WTC11 (cell line): Measurements from ENCODE around the gene FMN2. TPM values are rescaled to one million over a fixed set of nuclear protein-coding genes. Genes with fewer than 3 reads are reported as not detected.

Source experiments
- ATAC-seq: fragments of 200-7000 bp; cut with Tn5 transposase; 2 replicates; pipeline ENCODE4 v1.10.0; 2021; ENCODE audit warnings: mild to moderate bottlenecking, moderate library complexity
- CTCF ChIA-PET: fragments of 300-600 bp; sonication (Branson Sonifier 250); formaldehyde crosslinking; loops from one replicate; lab custom pipeline; 2021; ENCODE audit warnings: antibody characterized with exemption; lab: Charles Lee
- POLR2A ChIA-PET: fragments of 350-600 bp; sonication (Branson Sonifier 250); formaldehyde crosslinking; loops from one replicate; lab custom pipeline; 2021; ENCODE audit warnings: antibody characterized with exemption; lab: Charles Lee
- DNase-seq: peaks from one replicate; pipeline ENCODE4 v3.0.0; 2021; ENCODE audit warnings: low spot score
- H3K27ac Mint-ChIP-seq: 2 replicates; pipeline ENCODE4 v1.8.0; 2021; ENCODE audit warnings: mixed read lengths
- H3K27me3 Mint-ChIP-seq: 2 replicates; pipeline ENCODE4 v1.8.0; 2021; ENCODE audit warnings: low read depth, mild to moderate bottlenecking, moderate library complexity, mixed read lengths
- H3K36me3 Mint-ChIP-seq: 2 replicates; pipeline ENCODE4 v1.8.0; 2021; ENCODE audit warnings: mixed read lengths
- H3K4me1 Mint-ChIP-seq: 2 replicates; pipeline ENCODE4 v1.8.0; 2022; ENCODE audit warnings: mixed read lengths
- H3K4me3 Mint-ChIP-seq: 2 replicates; pipeline ENCODE4 v1.8.0; 2021; ENCODE audit warnings: mild to moderate bottlenecking, moderate library complexity, mixed read lengths
- H3K9me3 Mint-ChIP-seq: 2 replicates; pipeline ENCODE4 v1.8.0; 2021; ENCODE audit warnings: mixed read lengths
- EMX1 ChIP-seq: fragments of 250-450 bp; sonication (Bioruptor Pico); IDR thresholded peaks from 2 replicates; pipeline ENCODE4 v1.8.0; 2021; ENCODE audit warnings: mild to moderate bottlenecking
- ESRRA ChIP-seq: sonication (generic); formaldehyde crosslinking; IDR thresholded peaks from 2 replicates; pipeline ENCODE4 v1.8.1; 2022; ENCODE audit warnings: mild to moderate bottlenecking, missing genetic modification reagents, borderline replicate concordance
- JUN ChIP-seq: sonication (generic); formaldehyde crosslinking; IDR thresholded peaks from 2 replicates; pipeline ENCODE4 v1.8.0; 2023; ENCODE audit warnings: mild to moderate bottlenecking, missing genetic modification reagents
- NR2C2 ChIP-seq: sonication (generic); formaldehyde crosslinking; IDR thresholded peaks from 2 replicates; pipeline ENCODE4 v1.8.0; 2022; ENCODE audit warnings: mild to moderate bottlenecking, missing genetic modification reagents
- OVOL2 ChIP-seq: fragments of 250-450 bp; sonication (Bioruptor Pico); IDR thresholded peaks from 2 replicates; pipeline ENCODE4 v1.9.0; 2021; ENCODE audit warnings: mild to moderate bottlenecking, borderline replicate concordance
- PRRX2 ChIP-seq: fragments of 250-450 bp; sonication (Bioruptor Pico); IDR thresholded peaks from 2 replicates; pipeline ENCODE4 v1.8.0; 2021; ENCODE audit warnings: mild to moderate bottlenecking
- RORB ChIP-seq: fragments of 250-450 bp; sonication (Bioruptor Pico); IDR thresholded peaks from 2 replicates; pipeline ENCODE4 v1.9.0; 2021; ENCODE audit warnings: mild to moderate bottlenecking
- USF2 ChIP-seq: sonication (generic); formaldehyde crosslinking; IDR thresholded peaks from 2 replicates; pipeline ENCODE4 v1.8.1; 2023; ENCODE audit warnings: mild to moderate bottlenecking, missing genetic modification reagents, moderate library complexity
- ZMAT4 ChIP-seq: fragments of 250-450 bp; sonication (Bioruptor Pico); IDR thresholded peaks from 2 replicates; pipeline ENCODE4 v1.9.0; 2021; ENCODE audit warnings: mild to moderate bottlenecking
- ZNF219 ChIP-seq: sonication (generic); formaldehyde crosslinking; IDR thresholded peaks from 2 replicates; pipeline ENCODE4 v1.8.0; 2023; ENCODE audit warnings: missing genetic modification reagents, mild to moderate bottlenecking, borderline replicate concordance
- ZNF671 ChIP-seq: fragments of 250-450 bp; sonication (Bioruptor Pico); IDR thresholded peaks from 2 replicates; pipeline ENCODE4 v1.8.0; 2021; ENCODE audit warnings: mild to moderate bottlenecking
- total RNA-seq: library from RNA; stranded (reverse); gene quantifications from 3 replicates; pipeline ENCODE4 v1.2.3, GENCODE V29; 2021
- TF ChIP-seq, protein P1 (sequence below): fragments of 250-450 bp; sonication (Bioruptor Pico); conservative IDR thresholded peaks from 2 replicates; pipeline ENCODE4 v1.9.0; 2021; ENCODE audit warnings: mild to moderate bottlenecking
- TF ChIP-seq, protein P2 (sequence below): fragments of 250-450 bp; sonication (Bioruptor Pico); IDR thresholded peaks from 2 replicates; pipeline ENCODE4 v1.9.0; 2021; ENCODE audit warnings: mild to moderate bottlenecking
- TF ChIP-seq, protein P3 (sequence below): fragments of 200-600 bp; IDR thresholded peaks from 2 replicates; pipeline ENCODE4 v1.8.0; 2022; ENCODE audit warnings: antibody characterized with exemption
- TF ChIP-seq, protein P4 (sequence below): fragments of 250-450 bp; sonication (Bioruptor Pico); IDR thresholded peaks from 2 replicates; pipeline ENCODE4 v2.1.2; 2022; ENCODE audit warnings: mild to moderate bottlenecking, moderate library complexity

The FMN2 gene
- total RNA-seq, 1 experiment from 2014 or later: 1.8 TPM

DNA sequence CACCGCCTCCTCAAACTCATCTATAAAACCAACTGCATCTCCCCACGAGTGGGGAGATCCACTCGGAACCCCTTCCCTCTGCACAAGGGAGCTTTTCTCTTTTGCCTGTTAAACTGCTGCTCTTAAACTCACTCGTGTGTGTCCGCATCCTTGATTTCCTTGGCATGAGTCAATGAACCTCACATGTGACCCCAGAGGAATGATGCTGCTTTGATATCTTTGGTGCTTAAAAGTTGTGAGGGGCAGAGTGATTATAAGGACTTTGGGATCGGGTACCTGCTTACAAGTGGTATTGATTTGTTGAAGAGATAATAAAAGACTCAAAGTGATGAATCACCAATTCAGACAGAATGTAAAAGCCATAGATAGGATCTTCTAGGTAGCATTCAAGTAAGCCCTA is 394.9 kb downstream of the FMN2 start (continued):
- no peak for TF ChIP-seq EMX1 (CRISPR knock-in tag)
- TF ChIP-seq, protein P1, sequence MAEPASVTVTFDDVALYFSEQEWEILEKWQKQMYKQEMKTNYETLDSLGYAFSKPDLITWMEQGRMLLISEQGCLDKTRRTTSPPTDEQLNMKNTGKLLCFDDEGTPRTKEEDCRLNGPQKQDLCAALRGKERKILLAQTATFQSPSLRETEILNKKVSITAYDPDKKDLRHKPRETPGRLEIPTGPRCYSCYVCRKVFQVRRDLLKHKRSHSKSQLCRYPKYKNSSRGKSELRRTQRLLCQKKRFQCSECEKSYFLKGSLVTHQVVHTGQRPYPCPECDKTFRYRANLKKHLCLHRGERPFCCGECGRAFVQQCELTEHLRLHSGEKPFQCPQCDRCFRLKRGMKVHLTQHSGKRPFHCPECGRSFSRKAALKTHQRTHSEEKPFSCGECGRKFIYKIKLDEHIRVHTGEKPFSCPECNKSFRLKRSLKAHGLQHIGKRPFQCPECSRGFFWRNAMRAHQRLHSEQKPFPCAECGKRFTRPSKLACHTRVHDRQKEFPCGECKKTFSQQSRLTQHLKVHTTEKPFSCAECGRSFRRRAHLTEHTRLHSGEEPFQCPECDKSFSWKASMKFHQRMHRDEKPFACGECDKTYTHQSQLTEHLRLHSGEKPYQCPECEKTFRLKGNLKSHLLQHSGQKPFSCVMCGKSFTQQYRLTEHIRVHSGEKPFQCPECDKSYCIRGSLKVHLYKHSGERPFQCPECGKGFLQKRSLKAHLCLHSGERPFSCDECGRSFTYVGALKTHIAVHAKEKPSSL (CRISPR knock-in tag): no peak

GRCh38 chr1:240487493-240487892 is 395.8 kb downstream of the FMN2 start:
- no peak for TF ChIP-seq ZNF671 (CRISPR knock-in tag)
- no peak for TF ChIP-seq JUN
- TF ChIP-seq USF2 (CRISPR knock-in tag): no peak
- TF ChIP-seq ESRRA (CRISPR knock-in tag): no peak
- TF ChIP-seq, all 79 proteins: peak for 0
- POLR2A ChIA-PET: no interaction called here
- no peaks in the 10 kb centered on the region for H3K9me3 Mint-ChIP-seq
- peaks cover 39% of the 10 kb centered on the region for H3K27me3 Mint-ChIP-seq
- no peak overlapping the region for H3K4me3 Mint-ChIP-seq
- no peaks in the 10 kb centered on the region for H3K36me3 Mint-ChIP-seq
- H3K27ac Mint-ChIP-seq: no peak overlapping the region
- DNase-seq (no peak), ATAC-seq (peak; percentile 69)
- CTCF ChIA-PET: interaction anchor here (1.1 to 1.7 kb wide), 4 partner anchors 22 to 203 kb away, joined by 3 to 10 read pairs (median 4); no protein-coding TSS in a partner anchor
- peaks cover 19% of the 10 kb centered on the region for H3K4me1 Mint-ChIP-seq

- ChIA-PET POLR2A (no interaction called here), CTCF (no interaction called here)
- TF ChIP-seq ZNF219 (CRISPR knock-in tag) (no peak), OVOL2 (CRISPR knock-in tag) (no peak), ESRRA (CRISPR knock-in tag) (no peak), PRRX2 (CRISPR knock-in tag) (no peak), NR2C2 (CRISPR knock-in tag) (no peak), RORB (CRISPR knock-in tag) (no peak), ZMAT4 (no peak)
- TF ChIP-seq, protein P2, sequence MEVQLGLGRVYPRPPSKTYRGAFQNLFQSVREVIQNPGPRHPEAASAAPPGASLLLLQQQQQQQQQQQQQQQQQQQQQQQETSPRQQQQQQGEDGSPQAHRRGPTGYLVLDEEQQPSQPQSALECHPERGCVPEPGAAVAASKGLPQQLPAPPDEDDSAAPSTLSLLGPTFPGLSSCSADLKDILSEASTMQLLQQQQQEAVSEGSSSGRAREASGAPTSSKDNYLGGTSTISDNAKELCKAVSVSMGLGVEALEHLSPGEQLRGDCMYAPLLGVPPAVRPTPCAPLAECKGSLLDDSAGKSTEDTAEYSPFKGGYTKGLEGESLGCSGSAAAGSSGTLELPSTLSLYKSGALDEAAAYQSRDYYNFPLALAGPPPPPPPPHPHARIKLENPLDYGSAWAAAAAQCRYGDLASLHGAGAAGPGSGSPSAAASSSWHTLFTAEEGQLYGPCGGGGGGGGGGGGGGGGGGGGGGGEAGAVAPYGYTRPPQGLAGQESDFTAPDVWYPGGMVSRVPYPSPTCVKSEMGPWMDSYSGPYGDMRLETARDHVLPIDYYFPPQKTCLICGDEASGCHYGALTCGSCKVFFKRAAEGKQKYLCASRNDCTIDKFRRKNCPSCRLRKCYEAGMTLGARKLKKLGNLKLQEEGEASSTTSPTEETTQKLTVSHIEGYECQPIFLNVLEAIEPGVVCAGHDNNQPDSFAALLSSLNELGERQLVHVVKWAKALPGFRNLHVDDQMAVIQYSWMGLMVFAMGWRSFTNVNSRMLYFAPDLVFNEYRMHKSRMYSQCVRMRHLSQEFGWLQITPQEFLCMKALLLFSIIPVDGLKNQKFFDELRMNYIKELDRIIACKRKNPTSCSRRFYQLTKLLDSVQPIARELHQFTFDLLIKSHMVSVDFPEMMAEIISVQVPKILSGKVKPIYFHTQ: no peak
- TF ChIP-seq, protein P3, sequence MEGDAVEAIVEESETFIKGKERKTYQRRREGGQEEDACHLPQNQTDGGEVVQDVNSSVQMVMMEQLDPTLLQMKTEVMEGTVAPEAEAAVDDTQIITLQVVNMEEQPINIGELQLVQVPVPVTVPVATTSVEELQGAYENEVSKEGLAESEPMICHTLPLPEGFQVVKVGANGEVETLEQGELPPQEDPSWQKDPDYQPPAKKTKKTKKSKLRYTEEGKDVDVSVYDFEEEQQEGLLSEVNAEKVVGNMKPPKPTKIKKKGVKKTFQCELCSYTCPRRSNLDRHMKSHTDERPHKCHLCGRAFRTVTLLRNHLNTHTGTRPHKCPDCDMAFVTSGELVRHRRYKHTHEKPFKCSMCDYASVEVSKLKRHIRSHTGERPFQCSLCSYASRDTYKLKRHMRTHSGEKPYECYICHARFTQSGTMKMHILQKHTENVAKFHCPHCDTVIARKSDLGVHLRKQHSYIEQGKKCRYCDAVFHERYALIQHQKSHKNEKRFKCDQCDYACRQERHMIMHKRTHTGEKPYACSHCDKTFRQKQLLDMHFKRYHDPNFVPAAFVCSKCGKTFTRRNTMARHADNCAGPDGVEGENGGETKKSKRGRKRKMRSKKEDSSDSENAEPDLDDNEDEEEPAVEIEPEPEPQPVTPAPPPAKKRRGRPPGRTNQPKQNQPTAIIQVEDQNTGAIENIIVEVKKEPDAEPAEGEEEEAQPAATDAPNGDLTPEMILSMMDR: no peak
- TF ChIP-seq, protein P4, sequence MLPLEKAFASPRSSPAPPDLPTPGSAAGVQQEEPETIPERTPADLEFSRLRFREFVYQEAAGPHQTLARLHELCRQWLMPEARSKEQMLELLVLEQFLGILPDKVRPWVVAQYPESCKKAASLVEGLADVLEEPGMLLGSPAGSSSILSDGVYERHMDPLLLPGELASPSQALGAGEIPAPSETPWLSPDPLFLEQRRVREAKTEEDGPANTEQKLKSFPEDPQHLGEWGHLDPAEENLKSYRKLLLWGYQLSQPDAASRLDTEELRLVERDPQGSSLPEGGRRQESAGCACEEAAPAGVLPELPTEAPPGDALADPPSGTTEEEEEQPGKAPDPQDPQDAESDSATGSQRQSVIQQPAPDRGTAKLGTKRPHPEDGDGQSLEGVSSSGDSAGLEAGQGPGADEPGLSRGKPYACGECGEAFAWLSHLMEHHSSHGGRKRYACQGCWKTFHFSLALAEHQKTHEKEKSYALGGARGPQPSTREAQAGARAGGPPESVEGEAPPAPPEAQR (CRISPR knock-in tag): no peak
- ATAC-seq (no peak), DNase-seq (no peak)
- Mint-ChIP-seq H3K36me3 (no peaks in the 10 kb centered on the region), H3K27me3 (peaks cover 52% of the 10 kb centered on the region), H3K4me3 (no peak overlapping the region), H3K4me1 (peaks cover 22% of the 10 kb centered on the region), H3K9me3 (0 out of 2 replicates have a peak, but pooled peaks cover 3% of the 10 kb centered on the region), H3K27ac (no peak overlapping the region)
These were observed 399.5 kb downstream of the FMN2 start for GRCh38 chr1:240491156-240491555.
